Keratinocyte (primary cell): ENCODE results near the gene CXCL5. TPM values are rescaled to one million over a fixed set of nuclear protein-coding genes. Genes with fewer than 3 reads are reported as not detected.

Experiments used
- DNase-seq: peaks from one replicate; pipeline ENCODE4 v3.0.0-alpha.2; 2011; ENCODE audit warnings: low read depth, missing footprints, low spot score
- FAIRE-seq: peaks from 2 replicates; lab custom pipeline; 2011; peaks lifted over from hg19 to GRCh38; lab: Jason Lieb, UNC
- H2AFZ ChIP-seq: 2 replicates; pipeline ENCODE4 v1.6.0; 2012; ENCODE audit warnings: low read length, control low read depth, inconsistent platforms; ENCODE audit not compliant: control insufficient read depth
- H3K27ac ChIP-seq: 2 replicates; pipeline ENCODE4 v1.5.1; 2011; ENCODE audit warnings: low read length; ENCODE audit not compliant: control insufficient read depth, insufficient read depth
- H3K27me3 ChIP-seq: 3 replicates; pipeline ENCODE4 v1.6.0; 2011; ENCODE audit warnings: low read length; ENCODE audit not compliant: control insufficient read depth, insufficient read depth; ENCODE audit errors: extremely low read depth
- H3K36me3 ChIP-seq, 2 experiments: 2 replicates in 1 of 2; 3 replicates in 1 of 2; pipeline ENCODE4 v1.5.1; 2011; ENCODE audit warnings: low read length in 2 of 2, mild to moderate bottlenecking in 1 of 2; ENCODE audit not compliant: control insufficient read depth in 2 of 2, insufficient read depth in 2 of 2; ENCODE audit errors: extremely low read depth in 1 of 2
- H3K4me1 ChIP-seq: 3 replicates; pipeline ENCODE4 v1.5.1; 2011; ENCODE audit warnings: low read length; ENCODE audit not compliant: control insufficient read depth, insufficient read depth; ENCODE audit errors: extremely low read depth
- H3K4me2 ChIP-seq: 3 replicates; pipeline ENCODE4 v1.6.0; 2011; ENCODE audit warnings: low read depth, low read length; ENCODE audit not compliant: control insufficient read depth, insufficient read depth; ENCODE audit errors: extremely low read depth
- H3K4me3 ChIP-seq, 3 experiments: fragments of 200-600 bp in 1 of 3; sonication (generic) in 1 of 3; 2 replicates in 2 of 3; 3 replicates in 1 of 3; pipeline ENCODE4 v1.5.1; 2011 to 2016; ENCODE audit warnings: low read length in 3 of 3, mild to moderate bottlenecking in 3 of 3, control low read depth in 2 of 3, inconsistent platforms in 1 of 3, low read depth in 1 of 3, mixed read lengths in 1 of 3, mixed run types in 1 of 3, moderate library complexity in 1 of 3; ENCODE audit not compliant: control insufficient read depth in 2 of 3, insufficient read depth in 2 of 3; ENCODE audit errors: extremely low read depth in 1 of 3
- H3K79me2 ChIP-seq: 2 replicates; pipeline ENCODE4 v1.6.0; 2012; ENCODE audit warnings: low read length; ENCODE audit not compliant: control insufficient read depth, insufficient read depth
- H3K9ac ChIP-seq: 3 replicates; pipeline ENCODE4 v1.6.0; 2011; ENCODE audit warnings: low read length; ENCODE audit not compliant: control insufficient read depth, insufficient read depth; ENCODE audit errors: extremely low read depth
- H3K9me1 ChIP-seq: 3 replicates; pipeline ENCODE4 v1.6.0; 2011; ENCODE audit warnings: low read length; ENCODE audit not compliant: control insufficient read depth, insufficient read depth; ENCODE audit errors: extremely low read depth
- H3K9me3 ChIP-seq: 2 replicates; pipeline ENCODE4 v1.5.1; 2012; ENCODE audit warnings: low read depth, low read length; ENCODE audit not compliant: control insufficient read depth
- H4K20me1 ChIP-seq: 3 replicates; pipeline ENCODE4 v1.6.0; 2011; ENCODE audit warnings: low read length; ENCODE audit not compliant: control insufficient read depth, insufficient read depth; ENCODE audit errors: extremely low read depth
- CTCF ChIP-seq, 3 experiments: IDR thresholded peaks in 1 of 3; conservative IDR thresholded peaks in 1 of 3; optimal IDR thresholded peaks in 1 of 3; 2 replicates in 2 of 3; 3 replicates in 1 of 3; pipeline versions ENCODE3 to v1.5.1; 2011; ENCODE audit warnings: low read length in 3 of 3, mild to moderate bottlenecking in 3 of 3, moderate library complexity in 2 of 3, control low read depth in 1 of 3, inconsistent platforms in 1 of 3; ENCODE audit not compliant: insufficient read depth in 2 of 3; ENCODE audit errors: extremely low read depth in 1 of 3
- EZH2 ChIP-seq: IDR thresholded peaks from one replicate; pipeline ENCODE4 v1.6.1; 2012; ENCODE audit warnings: inconsistent platforms, mild to moderate bottlenecking, low read length, moderate library complexity
- dilution Hi-C: fragments of 300-500 bp; cut with MboI; formaldehyde crosslinking; loops from one replicate; pipeline ENCODE4 v1.7.0; 2020; ENCODE audit warnings: low sequenced_read_pairs; ENCODE audit not compliant: extremely low pct_ligation_motif_present
- polyA plus RNA-seq, 5 experiments: library from polyadenylated mRNA; depleted of rRNA in 3 of 5; stranded (reverse) in 3 of 5; stranded (forward) in 1 of 5; unstranded in 1 of 5; fragments of >200 nt; gene quantifications; 1 replicate in 1 of 5; 2 replicates in 3 of 5; 3 replicates in 1 of 5; pipeline versions ENCODE4 v1.2.1 to v1.2.3, GENCODE V29; 2011 to 2012; ENCODE audit warnings: missing spikeins in 2 of 5, low read depth in 1 of 5, low replicate concordance in 1 of 5

CXCL5 gene
- polyA plus RNA-seq, 1 donor (not counting 4 experiments of a cell fraction or from before 2014, with no cell fraction given): 0.76 TPM

GRCh38 chr4:74038425-74039314, 40.2 kb upstream of the CXCL5 start, which contains the start of gene CXCL3:
Gene CXCL3 (minus strand): TSS chr4:74038689. CDS start chr4:74038611, 78 bp downstream.
- H3K79me2 ChIP-seq: no peaks in the 10 kb centered on the region
- dilution Hi-C loops: no loop called here
- no peaks in the 10 kb centered on the region for H4K20me1 ChIP-seq
- H3K27ac ChIP-seq: peak within 1 kb of the TSS; percentile 83
- peak within 1 kb of the TSS; percentile 90 for H3K9ac ChIP-seq
- no peak for DNase-seq
- peak within 1 kb of the TSS; percentile 55 to 89 (median 82) for H3K4me3 ChIP-seq
- no peaks in the 10 kb centered on the region for H3K36me3 ChIP-seq
- H3K27me3 ChIP-seq: no peaks in the 10 kb centered on the region
- no peaks in the 10 kb centered on the region for H3K9me3 ChIP-seq
- no peaks in the 10 kb centered on the region for H3K9me1 ChIP-seq
- H2AFZ ChIP-seq: peak within 1 kb of the TSS; percentile 94
- H3K4me2 ChIP-seq: peak within 1 kb of the TSS; percentile 88
- FAIRE-seq: peak; percentile 13
- H3K4me1 ChIP-seq: peaks cover 14% of the 10 kb centered on the region
- peak in 2 of 3 experiments; percentile 14 to 16 for TF ChIP-seq CTCF (optimal IDR thresholded peaks at IDR 0.05 in 1 of 3, IDR thresholded peaks at IDR 0.05 in 1 of 3, conservative IDR thresholded peaks at IDR 0.05 in 1 of 3; ENCODE audit: extremely low read depth in 1 of 3, insufficient read depth in 2 of 3, low read length in 3 of 3)
- no peak for TF ChIP-seq EZH2

GRCh38 chr4:74038086-74038424, 39.6 kb upstream of the CXCL5 start:
- Histone ChIP-seq H3K9ac (peak overlapping the region; percentile 90), H3K4me3 (peak overlapping the region; percentile 55 to 89 (median 82)), H3K27me3 (no peaks in the 10 kb centered on the region), H3K27ac (peak overlapping the region; percentile 83), H3K79me2 (no peaks in the 10 kb centered on the region), H3K4me1 (peaks cover 14% of the 10 kb centered on the region), H3K4me2 (peak overlapping the region; percentile 88), H3K9me1 (no peaks in the 10 kb centered on the region), H2AFZ (peak overlapping the region; percentile 61), H3K36me3 (no peaks in the 10 kb centered on the region), H3K9me3 (no peaks in the 10 kb centered on the region), H4K20me1 (no peaks in the 10 kb centered on the region)
- TF ChIP-seq EZH2 (no peak), CTCF (optimal IDR thresholded peaks at IDR 0.05 in 1 of 3, IDR thresholded peaks at IDR 0.05 in 1 of 3, conservative IDR thresholded peaks at IDR 0.05 in 1 of 3; ENCODE audit: extremely low read depth in 1 of 3, insufficient read depth in 2 of 3, low read length in 3 of 3) (peak in 1 of 3 experiments; percentile 3)
- DNase-seq: no peak
- dilution Hi-C loops: no loop called here
- no peak for FAIRE-seq
